ENCODE data around the gene EMC8.

EMC8 gene

GRCh38 chr16:85753976-85754375 lies 45.4 kb downstream of the EMC8 start:
- Mint-ChIP-seq H3K4me3 (no peak overlapping the region), H3K27ac (no peak overlapping the region)
- TF ChIP-seq, protein P1, sequence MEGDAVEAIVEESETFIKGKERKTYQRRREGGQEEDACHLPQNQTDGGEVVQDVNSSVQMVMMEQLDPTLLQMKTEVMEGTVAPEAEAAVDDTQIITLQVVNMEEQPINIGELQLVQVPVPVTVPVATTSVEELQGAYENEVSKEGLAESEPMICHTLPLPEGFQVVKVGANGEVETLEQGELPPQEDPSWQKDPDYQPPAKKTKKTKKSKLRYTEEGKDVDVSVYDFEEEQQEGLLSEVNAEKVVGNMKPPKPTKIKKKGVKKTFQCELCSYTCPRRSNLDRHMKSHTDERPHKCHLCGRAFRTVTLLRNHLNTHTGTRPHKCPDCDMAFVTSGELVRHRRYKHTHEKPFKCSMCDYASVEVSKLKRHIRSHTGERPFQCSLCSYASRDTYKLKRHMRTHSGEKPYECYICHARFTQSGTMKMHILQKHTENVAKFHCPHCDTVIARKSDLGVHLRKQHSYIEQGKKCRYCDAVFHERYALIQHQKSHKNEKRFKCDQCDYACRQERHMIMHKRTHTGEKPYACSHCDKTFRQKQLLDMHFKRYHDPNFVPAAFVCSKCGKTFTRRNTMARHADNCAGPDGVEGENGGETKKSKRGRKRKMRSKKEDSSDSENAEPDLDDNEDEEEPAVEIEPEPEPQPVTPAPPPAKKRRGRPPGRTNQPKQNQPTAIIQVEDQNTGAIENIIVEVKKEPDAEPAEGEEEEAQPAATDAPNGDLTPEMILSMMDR (IDR thresholded peaks at IDR 0.05; ENCODE audit: unreplicated experiment in 3 of 3): no peak

DNA sequence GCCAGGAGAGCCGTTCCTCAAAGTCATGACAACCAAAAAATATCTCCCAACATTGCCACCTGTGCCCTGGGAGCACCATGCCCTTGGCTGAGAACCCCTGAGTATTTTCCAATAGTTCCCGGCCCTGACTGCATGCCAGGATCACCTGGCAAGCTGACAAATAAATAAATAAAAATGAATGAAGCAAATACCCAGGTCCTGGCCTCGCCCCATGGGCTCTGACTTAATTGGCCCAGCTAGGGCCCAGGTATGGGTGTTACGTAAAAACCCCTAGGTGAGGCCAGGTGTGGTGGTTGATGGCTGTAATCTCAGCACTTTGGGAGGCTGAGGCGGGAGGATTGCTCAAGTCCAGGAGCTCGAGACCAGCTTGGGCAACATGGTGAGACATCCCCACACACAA lies 45.8 kb downstream of the EMC8 start:
- peaks cover 72% of the 10 kb centered on the region for H3K27me3 Mint-ChIP-seq (ENCODE audit: low read depth)
- no peaks in the 10 kb centered on the region for H3K36me3 Mint-ChIP-seq (ENCODE audit: low read depth)
- H3K27ac Mint-ChIP-seq: peak overlapping the region in 1 of 3 experiments; percentile 11
- peaks cover 16% of the 10 kb centered on the region for H3K4me1 Mint-ChIP-seq
- no peaks in the 10 kb centered on the region for H3K9me3 Mint-ChIP-seq
- no peak overlapping the region for H3K4me3 Mint-ChIP-seq
- TF ChIP-seq, protein P1 (IDR thresholded peaks at IDR 0.05; ENCODE audit: unreplicated experiment in 3 of 3): no peak

More at GRCh38 chr16:85753976-85754375, 45.4 kb downstream of the EMC8 start:
- Mint-ChIP-seq H3K9me3 (no peaks in the 10 kb centered on the region), H3K36me3 (ENCODE audit: low read depth) (no peaks in the 10 kb centered on the region), H3K4me1 (peaks cover 13% of the 10 kb centered on the region), H3K27me3 (ENCODE audit: low read depth) (peaks cover 74% of the 10 kb centered on the region)

DNA sequence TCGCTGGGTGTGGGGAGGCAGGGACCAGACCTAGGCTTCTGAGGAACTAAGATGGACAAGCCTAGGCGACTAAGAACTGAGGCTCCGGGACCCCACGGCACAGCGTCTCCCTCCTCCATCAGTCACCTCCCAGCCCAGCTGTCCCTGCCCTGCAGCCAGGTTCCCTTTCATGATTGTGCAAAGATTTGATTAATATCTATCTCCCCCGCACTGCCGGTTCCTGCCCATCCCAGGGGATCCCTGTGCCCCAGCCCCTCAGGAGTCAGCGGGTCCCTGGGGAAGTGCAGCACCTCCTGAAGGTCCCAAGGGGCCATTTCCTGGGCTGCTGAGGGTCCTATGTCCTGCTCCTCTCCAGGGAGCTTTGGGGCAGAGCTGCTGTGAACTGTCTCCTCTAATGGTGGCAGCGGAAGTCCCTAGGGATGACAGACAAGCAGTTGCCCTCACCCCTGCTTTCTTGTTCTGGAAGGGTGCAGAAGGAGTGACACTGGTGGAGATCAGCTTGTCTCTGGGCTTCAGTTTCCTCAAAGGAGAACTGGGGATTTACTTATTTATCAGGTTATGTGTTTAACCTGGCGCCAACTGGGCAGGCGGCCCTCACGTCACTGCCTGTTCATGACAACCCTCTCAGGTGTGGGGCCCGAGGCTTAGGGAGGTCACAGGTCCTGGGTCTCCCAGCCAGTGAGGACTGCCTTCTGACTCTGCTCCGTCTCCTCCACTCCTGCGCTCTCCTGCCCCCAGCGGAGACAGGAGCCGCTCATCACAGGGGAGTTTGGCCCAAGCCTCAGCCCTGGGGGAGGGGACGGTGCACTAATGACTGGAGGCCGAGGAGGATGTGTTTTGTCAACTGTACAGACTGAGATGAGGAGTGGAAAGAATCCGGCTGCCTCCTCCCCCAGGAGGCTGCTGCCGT lies 46.6 kb downstream of the EMC8 start:
- Mint-ChIP-seq H3K4me3 (peak overlapping the region; percentile 31 to 53 (median 43)), H3K27me3 (ENCODE audit: low read depth) (peaks cover 72% of the 10 kb centered on the region), H3K9me3 (no peaks in the 10 kb centered on the region), H3K4me1 (peaks cover 18% of the 10 kb centered on the region), H3K36me3 (ENCODE audit: low read depth) (no peaks in the 10 kb centered on the region), H3K27ac (peak overlapping the region in 2 of 3 experiments; percentile 11 to 43)
- TF ChIP-seq, protein P1 (IDR thresholded peaks at IDR 0.05; ENCODE audit: unreplicated experiment in 3 of 3): peak; percentile 12 to 31 (median 27)

GRCh38 chr16:85751698-85752501 lies 47.4 kb downstream of the EMC8 start:
- H3K27ac Mint-ChIP-seq: no peak overlapping the region
- no peaks in the 10 kb centered on the region for H3K9me3 Mint-ChIP-seq
- peaks cover 72% of the 10 kb centered on the region for H3K27me3 Mint-ChIP-seq (ENCODE audit: low read depth)
- H3K36me3 Mint-ChIP-seq (ENCODE audit: low read depth): no peaks in the 10 kb centered on the region
- H3K4me3 Mint-ChIP-seq: peak overlapping the region; percentile 44 to 57 (median 46)
- TF ChIP-seq, protein P1 (IDR thresholded peaks at IDR 0.05; ENCODE audit: unreplicated experiment in 3 of 3): no peak
- peaks cover 18% of the 10 kb centered on the region for H3K4me1 Mint-ChIP-seq

- H3K27ac Mint-ChIP-seq: peak within 1 kb of the TSS in 2 of 3 experiments; percentile 59 to 79
- no peaks in the 10 kb centered on the region for H3K9me3 Mint-ChIP-seq
- no peaks in the 10 kb centered on the region for H3K36me3 Mint-ChIP-seq (ENCODE audit: low read depth)
- peaks cover 18% of the 10 kb centered on the region for H3K4me1 Mint-ChIP-seq
- TF ChIP-seq, protein P1 (IDR thresholded peaks at IDR 0.05; ENCODE audit: unreplicated experiment in 3 of 3): no peak
- peak within 1 kb of the TSS; percentile 86 to 92 (median 89) for H3K4me3 Mint-ChIP-seq
- H3K27me3 Mint-ChIP-seq (ENCODE audit: low read depth): peaks cover 72% of the 10 kb centered on the region
Measured at GRCh38 chr16:85750827-85751697, 48.3 kb downstream of the EMC8 start, which contains the start of gene C16orf74. Gene C16orf74 (minus strand): TSS chr16:85751096. CDS start chr16:85735217, 15,879 bp downstream.

Data from nephron (organoid).